ENCODE measurements around the gene ZBED5. TPM values are rescaled to one million over a fixed set of nuclear protein-coding genes. Genes with fewer than 3 reads are reported as not detected.
"Not testable (repeated sequence)": the region's sequence is repeated elsewhere in the genome, so short reads cannot be mapped to it uniquely, and the experiment has no call there.

Gene ZBED5
- total RNA-seq, 1 experiment from 2014 or later, result 21.0 TPM

DNA sequence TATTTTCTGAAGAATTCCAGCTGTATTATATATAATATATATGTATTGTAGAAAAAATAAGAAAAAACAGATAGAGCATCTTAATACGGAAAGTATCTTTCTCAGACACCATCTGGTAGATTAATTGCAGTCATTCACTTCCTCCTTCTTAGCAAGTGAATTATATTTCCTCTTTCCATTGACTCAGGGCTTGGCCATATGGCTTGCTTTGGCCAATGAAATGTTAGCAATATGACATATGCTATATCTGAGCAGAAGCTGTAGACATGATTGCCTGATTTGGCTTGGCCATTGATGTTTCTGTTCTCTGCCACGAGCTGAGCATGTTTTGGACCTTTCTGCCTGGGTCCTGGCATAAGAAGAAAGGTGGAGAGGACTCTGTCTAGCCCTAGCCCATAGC is 34.4 kb upstream of the ZBED5 start:
- H3K36me3 ChIP-seq (ENCODE audit: low read depth, low read length), result no peaks in the 10 kb centered on the region
- DNase-seq, result no peak
- H3F3A ChIP-seq (ENCODE audit: low read length, unreplicated experiment), result no peaks in the 10 kb centered on the region
- ChIA-PET POLR2A (ENCODE audit: unreplicated experiment) (no interaction called here), CTCF (no interaction called here)
- no peak overlapping the region for H3K9ac ChIP-seq (ENCODE audit: low read length)
- H3K9me2 ChIP-seq (replicated peaks; ENCODE audit: low read length), result no peaks in the 10 kb centered on the region
- H2AFZ ChIP-seq (ENCODE audit: low read length), result no peak overlapping the region
- H3K9me3 ChIP-seq (ENCODE audit: low read length), result no peaks in the 10 kb centered on the region
- H3K4me2 ChIP-seq (ENCODE audit: low read length), result no peak overlapping the region
- H3K4me3 ChIP-seq (ENCODE audit: low read length), result no peak overlapping the region
- intact Hi-C loops (cut with micrococcal nuclease), result no loop called here
- ATAC-seq, result no peak
- no peak overlapping the region for H3K27ac ChIP-seq (ENCODE audit: low read length)
- BruUV-seq (replicated peaks), result no TSS peak
- no peaks in the 10 kb centered on the region for H3K79me2 ChIP-seq (ENCODE audit: low read length)
- TF ChIP-seq, protein P1, sequence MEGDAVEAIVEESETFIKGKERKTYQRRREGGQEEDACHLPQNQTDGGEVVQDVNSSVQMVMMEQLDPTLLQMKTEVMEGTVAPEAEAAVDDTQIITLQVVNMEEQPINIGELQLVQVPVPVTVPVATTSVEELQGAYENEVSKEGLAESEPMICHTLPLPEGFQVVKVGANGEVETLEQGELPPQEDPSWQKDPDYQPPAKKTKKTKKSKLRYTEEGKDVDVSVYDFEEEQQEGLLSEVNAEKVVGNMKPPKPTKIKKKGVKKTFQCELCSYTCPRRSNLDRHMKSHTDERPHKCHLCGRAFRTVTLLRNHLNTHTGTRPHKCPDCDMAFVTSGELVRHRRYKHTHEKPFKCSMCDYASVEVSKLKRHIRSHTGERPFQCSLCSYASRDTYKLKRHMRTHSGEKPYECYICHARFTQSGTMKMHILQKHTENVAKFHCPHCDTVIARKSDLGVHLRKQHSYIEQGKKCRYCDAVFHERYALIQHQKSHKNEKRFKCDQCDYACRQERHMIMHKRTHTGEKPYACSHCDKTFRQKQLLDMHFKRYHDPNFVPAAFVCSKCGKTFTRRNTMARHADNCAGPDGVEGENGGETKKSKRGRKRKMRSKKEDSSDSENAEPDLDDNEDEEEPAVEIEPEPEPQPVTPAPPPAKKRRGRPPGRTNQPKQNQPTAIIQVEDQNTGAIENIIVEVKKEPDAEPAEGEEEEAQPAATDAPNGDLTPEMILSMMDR (conservative IDR thresholded peaks at IDR 0.05; ENCODE audit: low read depth, low read length), result no peak
- no peak for TF ChIP-seq EZH2phosphoT487 (IDR thresholded peaks at IDR 0.05; ENCODE audit: borderline replicate concordance, low read length)
- TF ChIP-seq EZH2 (IDR thresholded peaks at IDR 0.05; ENCODE audit: low read length, unreplicated experiment), result no peak
- H3K27me3 ChIP-seq (ENCODE audit: low read length), result no peaks in the 10 kb centered on the region
- H3K4me1 ChIP-seq (ENCODE audit: insufficient read depth, low read length), result peaks cover 14% of the 10 kb centered on the region
- H4K20me1 ChIP-seq (ENCODE audit: low read length), result no peaks in the 10 kb centered on the region

DNA sequence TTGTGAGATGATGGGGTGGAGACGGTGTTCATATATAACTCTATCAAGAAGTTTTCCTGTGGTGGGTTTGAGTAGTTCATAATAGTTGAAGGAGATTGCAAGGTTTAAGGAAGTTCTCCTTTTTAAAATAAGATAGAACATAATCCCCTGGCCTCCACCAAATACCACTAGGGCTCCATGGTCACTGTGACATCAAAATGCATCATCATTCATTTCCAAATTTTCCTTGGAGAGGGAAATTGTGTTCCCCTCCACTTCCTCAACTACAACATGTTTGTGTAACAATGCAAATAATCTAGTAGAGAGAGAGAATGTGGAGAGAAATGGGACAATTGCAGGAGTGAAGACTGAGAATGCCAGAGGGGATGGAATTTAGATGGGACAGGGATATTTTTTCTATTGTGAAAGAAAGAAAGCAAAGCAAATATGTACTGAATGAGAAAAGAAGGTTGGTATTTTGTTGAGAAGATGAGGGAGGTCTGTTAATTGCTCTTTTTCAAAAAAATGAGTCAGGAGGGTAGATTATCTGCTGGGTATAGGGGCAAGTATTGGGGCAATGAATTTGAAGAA is 33.4 kb upstream of the ZBED5 start:
- Histone ChIP-seq H2AFZ (ENCODE audit: low read length) (no peak overlapping the region), H3K36me3 (ENCODE audit: low read depth, low read length) (no peaks in the 10 kb centered on the region), H3K4me3 (ENCODE audit: low read length) (no peak overlapping the region), H3K9me2 (replicated peaks; ENCODE audit: low read length) (no peaks in the 10 kb centered on the region), H3K4me1 (ENCODE audit: insufficient read depth, low read length) (peaks cover 14% of the 10 kb centered on the region), H4K20me1 (ENCODE audit: low read length) (no peaks in the 10 kb centered on the region), H3F3A (ENCODE audit: low read length, unreplicated experiment) (no peaks in the 10 kb centered on the region), H3K79me2 (ENCODE audit: low read length) (no peaks in the 10 kb centered on the region), H3K27ac (ENCODE audit: low read length) (no peak overlapping the region), H3K4me2 (ENCODE audit: low read length) (no peak overlapping the region), H3K9ac (ENCODE audit: low read length) (no peak overlapping the region), H3K9me3 (ENCODE audit: low read length) (no peaks in the 10 kb centered on the region), H3K27me3 (ENCODE audit: low read length) (no peaks in the 10 kb centered on the region)
- TF ChIP-seq, protein P1 (conservative IDR thresholded peaks at IDR 0.05; ENCODE audit: low read depth, low read length), result no peak
- TF ChIP-seq EZH2 (IDR thresholded peaks at IDR 0.05; ENCODE audit: low read length, unreplicated experiment) (no peak), EZH2phosphoT487 (IDR thresholded peaks at IDR 0.05; ENCODE audit: borderline replicate concordance, low read length) (no peak)
- ChIA-PET POLR2A (ENCODE audit: unreplicated experiment) (no interaction called here), CTCF (no interaction called here)
- intact Hi-C loops (cut with micrococcal nuclease), result no loop called here
- BruUV-seq (replicated peaks), result no TSS peak
- no peak for ATAC-seq
- DNase-seq, result no peak

DNA sequence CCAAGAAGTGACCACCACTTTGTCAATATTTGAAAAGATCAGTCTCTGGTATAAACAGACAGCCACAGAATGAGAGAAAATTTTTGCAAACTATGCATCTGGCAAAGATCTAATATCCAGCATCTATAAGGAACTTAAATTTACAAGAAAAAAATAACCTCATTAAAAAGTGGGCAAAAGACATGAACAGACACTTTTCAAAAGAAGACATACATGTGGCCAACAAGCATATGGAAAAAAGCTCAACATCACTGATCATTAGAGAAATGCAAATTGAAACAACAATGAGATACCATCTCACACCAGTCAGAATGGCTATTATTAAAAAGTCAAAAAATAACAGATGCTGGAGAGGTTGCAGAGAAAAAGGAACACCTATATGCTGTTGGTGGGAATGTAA is 32.2 kb upstream of the ZBED5 start:
- H3K9ac ChIP-seq (ENCODE audit: low read length), result not testable (repeated sequence)

More for the DNA sequence above, 32.2 kb upstream of the ZBED5 start:
- H3K4me1 ChIP-seq (ENCODE audit: insufficient read depth, low read length), result peaks cover 14% of the 10 kb centered on the region
- H3K79me2 ChIP-seq (ENCODE audit: low read length); ATAC-seq; H3K9me2 ChIP-seq (replicated peaks; ENCODE audit: low read length); BruUV-seq (replicated peaks); H4K20me1 ChIP-seq (ENCODE audit: low read length); H3K27ac ChIP-seq (ENCODE audit: low read length); POLR2A ChIA-PET (ENCODE audit: unreplicated experiment); H3K4me3 ChIP-seq (ENCODE audit: low read length); CTCF ChIA-PET; H3K27me3 ChIP-seq (ENCODE audit: low read length); H3K4me2 ChIP-seq (ENCODE audit: low read length); DNase-seq; H3F3A ChIP-seq (ENCODE audit: low read length, unreplicated experiment); H2AFZ ChIP-seq (ENCODE audit: low read length); H3K36me3 ChIP-seq (ENCODE audit: low read depth, low read length); intact Hi-C loops (cut with micrococcal nuclease); H3K9me3 ChIP-seq (ENCODE audit: low read length): not testable (repeated sequence)
